ENCODE results near the gene UBE2M.

Gene UBE2M

DNA sequence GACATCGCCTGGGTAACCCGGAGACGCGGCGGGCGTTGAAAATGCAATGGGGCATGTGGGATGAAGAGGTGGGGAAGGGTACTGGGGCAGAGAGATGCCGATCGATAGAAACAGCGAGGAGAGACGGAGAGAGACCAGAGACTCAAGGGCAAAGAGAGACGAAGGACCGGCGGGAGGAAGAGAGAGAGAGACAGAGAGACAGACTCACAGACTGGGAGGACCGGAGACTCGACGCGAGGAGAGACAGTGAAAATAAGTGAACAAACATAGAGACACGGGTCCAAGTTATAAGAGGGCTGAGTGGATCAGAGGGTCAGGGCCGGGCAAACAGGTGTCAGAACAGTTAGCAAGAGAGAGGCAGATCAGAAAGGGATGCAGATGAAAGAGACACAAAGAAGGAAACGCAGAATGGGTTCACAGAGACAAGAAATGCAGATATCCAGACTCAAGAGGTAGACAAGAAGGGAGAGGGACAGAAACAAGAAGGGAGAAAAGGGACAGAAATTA lies 15.3 kb upstream of the UBE2M start:
- no peak for DNase-seq (ENCODE audit: extremely low spot score)
- POLR2A ChIA-PET, result interaction anchor here (2.8 kb wide), 1 partner anchor 54 kb away, joined by 13 read pairs; the partner anchor contains the start of gene ZBTB45
- TF ChIP-seq BHLHE40 (IDR thresholded peaks at IDR 0.05; ENCODE audit: borderline replicate concordance) (no peak), NFRKB (IDR thresholded peaks at IDR 0.05) (no peak), FOXM1 (IDR thresholded peaks at IDR 0.05; ENCODE audit: borderline replicate concordance) (no peak), ZNF384 (IDR thresholded peaks at IDR 0.05) (no peak)
- CTCF ChIA-PET, result no interaction called here

DNA sequence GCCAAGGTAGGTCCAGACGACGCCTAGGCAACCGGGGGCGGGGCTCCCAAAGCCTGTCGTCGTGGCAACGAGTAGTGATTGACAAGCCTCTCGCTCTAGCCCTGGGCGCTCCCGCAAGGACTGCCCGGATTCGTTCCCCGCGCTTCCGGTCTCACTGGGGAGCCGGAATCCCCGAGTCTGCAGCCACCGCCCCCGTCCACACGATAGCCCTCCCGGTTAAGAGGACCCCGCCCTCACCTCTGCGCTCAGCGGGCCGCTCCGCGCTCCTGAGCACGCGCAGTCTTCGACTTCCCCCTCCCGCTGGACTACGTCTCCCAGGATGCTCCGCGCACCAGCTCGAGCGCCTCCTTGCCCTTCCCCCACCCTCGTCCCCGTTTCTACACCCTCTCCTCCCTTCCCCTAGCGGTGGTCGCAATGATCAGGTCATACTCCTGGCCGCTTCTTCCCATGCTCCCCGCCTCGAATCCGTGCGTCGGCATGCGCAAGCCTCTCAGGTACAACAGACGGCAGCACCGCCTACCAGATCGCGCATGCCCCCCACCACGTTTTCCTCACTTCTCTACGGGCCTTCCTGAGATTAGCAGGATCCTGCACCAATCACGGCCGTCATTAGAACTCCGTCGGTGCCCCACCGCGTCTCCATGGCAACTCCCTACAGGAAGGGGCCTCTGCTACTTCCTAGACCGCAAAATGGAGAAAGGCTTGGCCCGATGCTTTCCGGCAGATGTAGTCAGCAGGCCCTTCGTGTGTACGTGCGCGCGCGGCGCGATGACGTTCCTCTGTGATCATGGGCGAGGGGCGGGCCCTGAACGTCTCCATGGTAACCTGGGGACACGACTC lies 14.6 kb upstream of the UBE2M start, which contains the start of gene MZF1:
TSS of gene MZF1 (minus strand) at position 518 of the 840 bp plus-strand sequence. CDS start 1,946 bp downstream, outside the sequence.
- ChIA-PET CTCF (interaction anchor here (0.5 kb wide), 1 partner anchor 1069 kb away, joined by 3 read pairs; no protein-coding TSS in a partner anchor), POLR2A (interaction anchor here (2.1 to 4.4 kb wide), 3 partner anchors 13 to 29 kb away, joined by 6 to 43 read pairs (median 7); partner anchors contain the start of genes CHMP2A and TRIM28)
- peak; percentile 95 for DNase-seq (ENCODE audit: extremely low spot score)
- TF ChIP-seq ELF4 (IDR thresholded peaks at IDR 0.05) (peak; percentile 41), NFRKB (IDR thresholded peaks at IDR 0.05) (no peak), BHLHE40 (IDR thresholded peaks at IDR 0.05; ENCODE audit: borderline replicate concordance) (no peak), SP1 (IDR thresholded peaks at IDR 0.05) (no peak), L3MBTL2 (conservative IDR thresholded peaks at IDR 0.05) (peak; percentile 83)
- TF ChIP-seq, protein P1, sequence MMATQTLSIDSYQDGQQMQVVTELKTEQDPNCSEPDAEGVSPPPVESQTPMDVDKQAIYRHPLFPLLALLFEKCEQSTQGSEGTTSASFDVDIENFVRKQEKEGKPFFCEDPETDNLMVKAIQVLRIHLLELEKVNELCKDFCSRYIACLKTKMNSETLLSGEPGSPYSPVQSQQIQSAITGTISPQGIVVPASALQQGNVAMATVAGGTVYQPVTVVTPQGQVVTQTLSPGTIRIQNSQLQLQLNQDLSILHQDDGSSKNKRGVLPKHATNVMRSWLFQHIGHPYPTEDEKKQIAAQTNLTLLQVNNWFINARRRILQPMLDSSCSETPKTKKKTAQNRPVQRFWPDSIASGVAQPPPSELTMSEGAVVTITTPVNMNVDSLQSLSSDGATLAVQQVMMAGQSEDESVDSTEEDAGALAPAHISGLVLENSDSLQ (IDR thresholded peaks at IDR 0.05), result peak; percentile 98

DNA sequence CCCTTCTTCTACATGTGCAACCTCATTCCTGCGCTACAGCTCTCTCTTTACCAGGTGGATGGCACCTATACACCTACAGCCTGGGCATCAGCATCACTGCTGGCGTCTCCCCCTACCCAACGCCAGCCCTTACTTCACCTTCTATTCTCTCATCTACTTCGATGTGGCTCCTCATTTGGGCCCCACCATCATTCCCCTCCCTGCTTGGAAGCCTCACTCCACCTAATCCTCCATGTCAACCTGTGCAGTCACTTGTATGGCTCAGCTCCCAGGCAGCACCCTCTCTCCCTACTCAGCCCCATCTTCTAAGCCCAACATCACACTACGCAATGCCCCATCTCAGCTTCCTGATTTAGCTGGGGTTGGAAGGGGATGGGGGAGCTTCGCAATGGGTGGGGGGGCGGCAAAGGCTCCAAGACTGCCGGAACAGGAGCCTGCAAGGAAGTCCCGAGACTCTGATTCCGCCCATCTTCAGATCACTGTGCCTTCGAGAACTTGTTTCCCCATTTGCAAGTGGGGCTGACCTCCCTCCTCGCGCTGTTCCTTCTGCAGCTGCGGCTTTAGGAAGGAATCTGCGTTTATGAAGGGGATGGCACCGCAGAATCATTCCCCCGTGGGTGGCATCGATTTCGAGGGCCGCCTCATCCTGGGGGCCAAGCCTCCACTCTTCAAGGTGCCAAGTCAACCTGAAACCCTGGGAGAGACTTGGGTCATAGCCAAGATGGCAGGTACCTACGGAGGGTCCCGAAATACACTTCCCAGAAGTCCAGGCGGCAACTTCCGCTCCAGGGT lies 13.8 kb upstream of the UBE2M start:
- no peak for TF ChIP-seq ARNT (IDR thresholded peaks at IDR 0.05)
- ChIA-PET CTCF (interaction anchor here (0.5 kb wide), 1 partner anchor 1068 kb away, joined by 3 read pairs; no protein-coding TSS in a partner anchor), POLR2A (interaction anchor here (2.1 to 4.4 kb wide), 3 partner anchors 12 to 28 kb away, joined by 6 to 43 read pairs (median 7); partner anchors contain the start of genes CHMP2A and TRIM28)

DNA sequence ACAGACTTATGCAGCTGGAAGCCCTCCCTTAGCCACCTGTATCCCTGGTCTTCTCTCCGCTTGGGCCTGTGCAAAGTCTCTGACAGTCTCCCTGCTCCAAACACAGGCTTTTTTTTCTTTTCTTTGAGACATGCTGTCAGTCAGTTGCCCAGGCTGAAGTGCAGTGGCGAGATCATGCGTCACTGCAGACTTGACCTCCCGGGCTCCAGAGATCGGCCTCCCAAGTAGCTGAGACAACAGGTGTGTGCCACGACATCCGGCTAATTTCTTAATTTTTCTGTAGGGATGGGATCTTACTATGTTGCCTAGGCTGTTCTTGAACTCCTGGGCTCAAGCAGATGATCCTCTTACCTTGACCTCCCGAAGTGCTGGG lies 13.2 kb upstream of the UBE2M start:
- ChIA-PET CTCF (no interaction called here), POLR2A (interaction anchor here (1.9 to 4.4 kb wide), 4 partner anchors 11 to 28 kb away, joined by 5 to 43 read pairs (median 6); partner anchors contain the start of genes CHMP2A, TRIM28 and UBE2M)
- TF ChIP-seq NFRKB (IDR thresholded peaks at IDR 0.05) (no peak), FOXM1 (IDR thresholded peaks at IDR 0.05; ENCODE audit: borderline replicate concordance) (no peak), ZNF384 (IDR thresholded peaks at IDR 0.05) (no peak), BHLHE40 (IDR thresholded peaks at IDR 0.05; ENCODE audit: borderline replicate concordance) (no peak), HDGF (IDR thresholded peaks at IDR 0.05; ENCODE audit: borderline replicate concordance) (no peak), CTBP1 (IDR thresholded peaks at IDR 0.05; ENCODE audit: borderline replicate concordance) (no peak), SP1 (IDR thresholded peaks at IDR 0.05) (no peak)
- DNase-seq (ENCODE audit: extremely low spot score), result no peak

More for the DNA sequence above, 13.8 kb upstream of the UBE2M start:
- no peak for DNase-seq (ENCODE audit: extremely low spot score)

DNA sequence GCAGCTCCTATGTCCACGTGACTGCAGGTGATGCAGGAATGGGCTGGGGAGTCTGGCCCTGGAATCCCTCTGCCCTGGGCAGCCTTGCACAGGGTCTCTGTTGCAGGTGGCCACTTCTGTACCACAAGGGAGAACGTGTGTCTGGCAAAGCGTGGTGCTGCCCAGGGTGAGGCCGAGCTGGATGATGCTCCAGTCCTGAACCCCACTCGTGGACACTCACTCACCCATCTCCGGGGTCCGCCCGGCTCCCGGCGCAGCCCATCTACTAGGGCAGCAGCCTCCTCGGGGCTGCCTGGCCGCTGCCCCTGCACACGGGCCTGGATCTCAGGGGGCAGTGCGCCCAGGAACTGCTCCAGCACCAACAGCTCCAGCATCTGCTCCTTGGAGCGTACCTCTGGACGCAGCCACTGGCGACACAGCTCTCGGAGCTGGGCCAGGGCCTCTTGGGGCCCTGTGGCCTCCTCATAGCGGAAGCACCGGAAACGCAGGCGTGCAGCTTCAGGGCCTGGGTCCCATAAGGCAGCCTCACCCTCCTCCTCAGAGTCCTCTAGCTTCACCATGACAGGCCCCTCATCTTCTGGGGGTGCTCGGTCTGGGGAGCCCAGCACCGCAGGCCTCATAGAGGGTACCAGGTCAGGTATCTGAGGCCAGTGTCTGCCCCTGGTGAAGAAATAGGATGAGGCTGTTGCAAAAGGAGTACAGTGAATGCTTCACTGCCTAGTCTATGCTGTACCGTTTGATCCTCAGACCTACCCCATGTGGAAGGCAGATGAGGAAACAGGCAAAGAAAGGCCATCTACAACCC lies 12.6 kb upstream of the UBE2M start:
- ChIA-PET POLR2A (interaction anchor here (1.0 to 4.4 kb wide), 5 partner anchors 11 to 27 kb away, joined by 4 to 43 read pairs (median 6); partner anchors contain the start of genes CHMP2A, TRIM28 and UBE2M), CTCF (no interaction called here)
- no peak for TF ChIP-seq SUZ12 (IDR thresholded peaks at IDR 0.05)
- TF ChIP-seq HDGF (IDR thresholded peaks at IDR 0.05; ENCODE audit: borderline replicate concordance), result no peak
- no peak for TF ChIP-seq ZNF384 (IDR thresholded peaks at IDR 0.05)
- no peak for TF ChIP-seq SP1 (IDR thresholded peaks at IDR 0.05)
- TF ChIP-seq FOXA1 (IDR thresholded peaks at IDR 0.05), result no peak
- TF ChIP-seq LEF1 (IDR thresholded peaks at IDR 0.05; ENCODE audit: borderline replicate concordance), result no peak
- TF ChIP-seq ELF4 (IDR thresholded peaks at IDR 0.05), result no peak
- no peak for TF ChIP-seq FOXK2 (IDR thresholded peaks at IDR 0.05)
- no peak for TF ChIP-seq BHLHE40 (IDR thresholded peaks at IDR 0.05; ENCODE audit: borderline replicate concordance)
- TF ChIP-seq NFRKB (IDR thresholded peaks at IDR 0.05), result no peak
- TF ChIP-seq, protein P1 (IDR thresholded peaks at IDR 0.05), result no peak
- no peak for TF ChIP-seq CTBP1 (IDR thresholded peaks at IDR 0.05; ENCODE audit: borderline replicate concordance)
- no peak for TF ChIP-seq TARDBP (IDR thresholded peaks at IDR 0.05)
- TF ChIP-seq FOXM1 (IDR thresholded peaks at IDR 0.05; ENCODE audit: borderline replicate concordance), result no peak
- no peak for TF ChIP-seq L3MBTL2 (conservative IDR thresholded peaks at IDR 0.05)
- TF ChIP-seq ARNT (IDR thresholded peaks at IDR 0.05), result no peak
- DNase-seq (ENCODE audit: extremely low spot score), result no peak
